Hepatocyte (in vitro differentiated cells): Measurements from ENCODE around the gene MYL4.

Source experiments
- EZH2 ChIP-seq: fragments of 200-600 bp; sonication (generic); IDR thresholded peaks from 2 replicates; pipeline ENCODE4 v1.6.1; 2016; ENCODE audit warnings: antibody characterized with exemption, mild to moderate bottlenecking, borderline replicate concordance
- EZH2phosphoT487 ChIP-seq: fragments of 200-600 bp; sonication (generic); IDR thresholded peaks from one replicate; pipeline ENCODE4 v1.6.1; 2018; ENCODE audit warnings: antibody characterized with exemption, mild to moderate bottlenecking, low read depth, moderate library complexity; ENCODE audit not compliant: unreplicated experiment, severe bottlenecking
- TF ChIP-seq, protein P1 (sequence below): fragments of 200-600 bp; sonication (generic); IDR thresholded peaks from 2 replicates; pipeline ENCODE4 v1.5.1; 2016; ENCODE audit warnings: antibody characterized with exemption, mild to moderate bottlenecking; ENCODE audit not compliant: poor library complexity

GRCh38 chr17:47262586-47262985 lies 53.4 kb downstream of the MYL4 start:
- TF ChIP-seq, protein P1, sequence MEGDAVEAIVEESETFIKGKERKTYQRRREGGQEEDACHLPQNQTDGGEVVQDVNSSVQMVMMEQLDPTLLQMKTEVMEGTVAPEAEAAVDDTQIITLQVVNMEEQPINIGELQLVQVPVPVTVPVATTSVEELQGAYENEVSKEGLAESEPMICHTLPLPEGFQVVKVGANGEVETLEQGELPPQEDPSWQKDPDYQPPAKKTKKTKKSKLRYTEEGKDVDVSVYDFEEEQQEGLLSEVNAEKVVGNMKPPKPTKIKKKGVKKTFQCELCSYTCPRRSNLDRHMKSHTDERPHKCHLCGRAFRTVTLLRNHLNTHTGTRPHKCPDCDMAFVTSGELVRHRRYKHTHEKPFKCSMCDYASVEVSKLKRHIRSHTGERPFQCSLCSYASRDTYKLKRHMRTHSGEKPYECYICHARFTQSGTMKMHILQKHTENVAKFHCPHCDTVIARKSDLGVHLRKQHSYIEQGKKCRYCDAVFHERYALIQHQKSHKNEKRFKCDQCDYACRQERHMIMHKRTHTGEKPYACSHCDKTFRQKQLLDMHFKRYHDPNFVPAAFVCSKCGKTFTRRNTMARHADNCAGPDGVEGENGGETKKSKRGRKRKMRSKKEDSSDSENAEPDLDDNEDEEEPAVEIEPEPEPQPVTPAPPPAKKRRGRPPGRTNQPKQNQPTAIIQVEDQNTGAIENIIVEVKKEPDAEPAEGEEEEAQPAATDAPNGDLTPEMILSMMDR: no peak
- TF ChIP-seq EZH2 (no peak), EZH2phosphoT487 (no peak)
